ENCODE data around the gene SMIM43.
A peak's percentile ranks its signal among the peaks of the same experiment; 100 is the strongest.

SMIM43 gene

DNA sequence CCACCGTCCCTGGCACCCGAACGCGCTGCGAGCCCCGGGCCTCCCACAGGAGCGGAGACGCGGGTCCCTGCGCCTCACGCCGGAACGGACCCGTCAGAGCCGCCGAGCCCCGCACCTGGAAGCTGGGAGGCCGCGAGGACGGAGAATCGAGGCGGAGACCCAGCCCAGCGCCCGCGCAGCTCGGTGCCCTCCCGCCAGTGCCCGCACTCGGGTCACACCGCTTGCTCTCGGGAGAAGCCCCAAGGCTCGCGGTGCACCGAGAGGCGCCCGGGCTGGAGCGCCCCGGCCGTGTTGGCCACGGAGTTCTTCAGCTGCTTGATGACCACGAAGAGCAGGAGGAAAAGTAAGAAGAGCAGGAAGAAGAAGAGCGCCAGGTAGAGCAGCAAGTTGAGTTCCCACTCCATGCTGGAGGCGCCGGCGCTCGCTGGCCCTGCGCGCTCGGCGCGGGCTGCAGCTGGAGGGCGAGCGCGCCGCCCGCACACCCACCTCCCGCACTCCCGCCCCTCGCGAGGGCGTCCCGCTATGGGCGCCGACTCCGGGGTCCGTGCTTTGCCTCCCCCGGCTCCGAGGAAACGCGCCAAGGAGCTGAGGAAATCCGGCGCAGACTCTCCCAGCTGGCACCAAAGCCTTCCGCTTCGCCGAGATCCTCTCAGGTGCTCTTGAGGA is at the start of gene SMIM43:
Gene SMIM43, minus strand, starts transcription at position 463 of the 666 bp plus-strand sequence. Its CDS starts 59 bp downstream, at position 404.
- no peak for DNase-seq

DNA sequence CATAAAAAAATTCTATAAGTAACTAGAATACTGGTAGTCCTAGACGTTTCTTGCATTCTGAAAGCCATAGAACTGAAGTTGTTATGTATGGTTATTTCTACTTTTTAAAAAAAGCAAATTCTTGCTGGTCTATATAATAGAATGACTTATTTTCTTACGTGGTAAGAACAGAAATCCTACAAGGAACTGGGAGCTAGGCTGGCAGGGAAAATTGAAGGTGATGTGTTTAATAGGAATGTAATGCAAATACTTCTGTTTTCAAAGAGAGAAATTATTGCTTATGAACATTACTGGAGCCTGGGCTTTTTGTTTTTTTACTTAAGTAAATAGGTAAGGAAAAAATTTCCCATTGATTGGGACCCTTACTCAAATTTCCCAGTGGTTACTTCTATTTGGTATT is 49.8 kb upstream of the SMIM43 start:
- DNase-seq: no peak

DNA sequence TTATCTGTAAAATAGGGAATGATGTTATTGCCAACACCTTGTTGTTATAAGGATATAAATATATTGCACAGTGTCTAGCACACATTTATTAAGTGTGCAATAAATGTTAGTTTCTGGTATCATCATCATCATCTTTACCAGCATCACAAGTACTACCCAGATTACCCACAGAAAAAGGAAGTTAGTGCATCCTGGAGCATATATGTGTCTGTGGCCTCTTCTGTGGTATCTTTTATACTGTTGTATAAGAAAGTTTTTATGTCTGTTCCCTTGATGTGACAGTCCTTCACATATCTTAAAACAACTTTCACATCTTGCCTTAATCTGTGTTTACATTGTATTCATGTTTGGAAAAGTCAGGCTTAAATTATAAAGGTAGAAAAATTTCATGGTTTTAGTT is 46.2 kb upstream of the SMIM43 start:
- no peak for DNase-seq

DNA sequence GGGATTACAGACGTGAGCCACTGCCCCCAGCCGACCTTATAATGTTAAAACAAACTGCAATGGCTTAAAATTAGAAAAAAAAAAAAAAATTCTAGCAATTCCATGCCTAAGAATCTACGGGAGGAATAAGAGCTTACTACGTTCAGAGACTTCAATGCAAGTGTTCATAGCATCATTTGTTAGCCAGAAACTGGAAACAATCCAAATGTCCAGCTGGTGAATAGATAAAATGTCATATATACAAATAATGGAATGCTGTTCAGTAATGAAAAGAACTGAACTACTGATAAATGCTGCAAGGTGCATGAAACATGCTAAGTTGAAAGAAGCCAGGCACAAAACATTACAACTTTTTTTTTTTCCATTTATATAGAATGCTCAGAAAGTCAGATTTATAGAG is 41.4 kb upstream of the SMIM43 start:
- no peak for DNase-seq

DNA sequence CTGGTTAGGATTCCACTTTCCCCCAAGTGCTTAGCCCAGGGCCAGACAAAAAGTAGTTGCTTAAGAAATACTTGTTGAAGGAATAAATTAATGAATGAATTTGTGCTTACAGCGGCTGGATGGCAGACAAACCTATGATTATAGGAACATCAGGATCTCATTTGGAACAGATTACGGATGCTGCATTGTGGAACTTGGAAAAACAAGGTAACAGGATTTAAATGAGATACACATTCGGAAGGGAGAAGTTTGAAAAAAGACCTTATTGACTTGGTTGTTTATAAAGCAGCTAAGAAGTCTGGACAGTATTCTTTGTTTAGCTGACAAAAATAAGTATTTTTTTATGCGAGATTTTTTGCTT is 36.7 kb upstream of the SMIM43 start:
- no peak for DNase-seq

DNA sequence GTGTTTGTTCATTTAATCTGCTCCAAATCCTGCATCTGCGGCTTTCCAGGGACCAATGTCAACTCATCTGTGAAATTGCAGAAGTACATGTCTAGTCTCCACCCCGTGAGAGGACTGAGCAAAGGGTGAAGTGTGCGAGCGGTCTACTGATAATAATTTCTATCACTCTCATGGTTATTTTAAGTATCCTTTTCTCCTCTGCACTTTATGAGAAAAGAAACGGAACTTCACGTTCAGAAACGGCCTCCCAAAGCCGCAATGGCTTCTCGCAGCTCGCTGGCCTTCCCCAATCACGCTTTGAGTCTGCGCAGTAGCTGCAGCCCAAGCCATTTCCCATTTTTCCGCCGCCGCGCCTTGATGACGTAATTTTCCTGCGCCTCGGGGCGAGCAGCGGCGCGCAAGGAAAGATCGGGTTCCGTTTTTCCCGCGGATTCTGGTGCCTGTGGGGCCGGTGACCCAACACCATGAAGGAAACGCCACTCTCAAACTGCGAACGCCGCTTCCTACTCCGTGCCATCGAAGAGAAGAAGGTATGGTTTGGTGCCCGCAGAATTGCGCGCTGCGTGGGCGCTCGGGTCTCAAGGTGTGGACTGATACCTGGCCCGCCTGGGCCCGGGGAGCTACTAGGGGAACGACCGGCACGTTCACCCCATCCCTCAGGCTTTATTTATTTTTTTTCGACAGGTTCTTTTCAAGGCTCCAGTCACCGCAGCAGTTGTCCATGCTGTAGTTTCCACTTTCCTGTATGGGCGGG is 36.2 kb upstream of the SMIM43 start, which contains the start of gene EXOSC9:
Gene EXOSC9, plus strand, starts transcription at position 363 of the 754 bp plus-strand sequence. Its CDS starts 102 bp downstream, at position 465.
- peak; percentile 90 to 94 for DNase-seq

DNA sequence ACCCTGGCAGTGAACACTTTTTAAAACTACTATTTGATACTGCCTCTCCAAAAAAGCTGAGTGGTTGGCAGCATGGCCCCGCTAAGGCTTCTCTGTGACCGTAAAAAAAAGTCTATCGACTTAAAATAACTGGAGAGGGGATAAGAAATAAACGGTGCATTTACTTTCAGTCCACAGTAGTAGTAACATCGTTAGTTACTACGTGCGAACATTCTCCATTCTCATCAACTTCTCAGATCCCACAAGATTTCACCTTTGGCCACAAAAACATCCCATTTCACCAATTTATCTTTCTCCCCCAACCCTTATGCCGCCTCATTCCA is 35.6 kb upstream of the SMIM43 start:
- DNase-seq: no peak

DNA sequence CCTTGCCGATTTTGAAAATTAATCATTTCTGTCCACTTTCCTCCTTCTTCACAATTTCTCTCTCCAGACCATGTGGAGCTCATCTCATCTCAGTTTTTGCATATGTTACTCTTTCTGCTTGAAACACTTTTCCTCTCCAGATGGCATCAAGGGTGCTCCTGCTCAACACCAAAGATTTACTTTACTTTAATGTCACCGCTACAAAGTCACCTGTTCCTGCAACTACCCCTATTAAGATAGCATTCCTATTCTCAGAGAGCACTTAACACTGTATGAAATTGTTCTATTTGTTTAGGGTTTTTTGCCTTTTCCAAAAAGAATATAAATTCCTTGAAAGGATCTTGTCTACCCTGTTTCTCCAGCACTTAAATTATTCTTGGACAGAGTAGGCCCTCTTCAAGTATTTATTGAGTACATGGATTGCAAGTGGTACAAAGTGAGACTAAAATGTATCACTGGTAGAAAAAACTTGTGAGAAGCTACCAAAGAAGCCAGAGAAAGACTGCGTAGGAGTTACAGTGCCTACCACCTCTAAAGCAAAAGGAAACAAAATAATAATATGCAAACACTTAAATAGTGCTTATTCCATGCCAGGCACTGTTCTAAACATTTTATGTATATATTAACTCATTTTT is 35.0 kb upstream of the SMIM43 start:
- DNase-seq: no peak

DNA sequence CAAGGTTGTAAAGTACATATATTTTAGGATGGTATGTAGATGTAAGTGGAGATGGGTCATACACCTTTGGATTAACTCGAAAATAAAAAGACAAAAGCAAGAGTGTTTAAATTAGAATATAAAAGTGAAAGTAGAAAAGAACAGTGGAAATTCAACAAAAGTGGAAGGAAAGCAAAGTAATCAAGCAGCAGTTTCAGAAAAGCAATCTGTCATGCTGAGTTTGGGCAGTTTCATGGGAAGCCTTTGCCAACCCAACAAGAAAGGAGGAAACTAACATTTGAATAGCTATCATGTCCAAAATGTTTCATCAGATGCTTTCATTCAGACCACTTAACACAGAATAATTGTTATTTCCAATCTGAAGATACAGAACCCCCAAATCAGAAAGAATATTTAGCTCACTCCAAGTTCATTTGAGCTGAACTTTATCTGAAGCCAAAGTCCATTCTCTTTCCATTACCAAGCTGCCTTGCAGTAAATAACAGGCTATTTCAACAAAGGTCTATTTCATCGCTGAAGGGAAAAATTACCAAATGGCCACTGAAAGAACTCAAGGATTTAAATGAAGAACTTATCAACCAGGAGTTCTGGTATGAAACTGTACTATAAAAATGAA is 34.4 kb upstream of the SMIM43 start:
- DNase-seq: no peak

DNA sequence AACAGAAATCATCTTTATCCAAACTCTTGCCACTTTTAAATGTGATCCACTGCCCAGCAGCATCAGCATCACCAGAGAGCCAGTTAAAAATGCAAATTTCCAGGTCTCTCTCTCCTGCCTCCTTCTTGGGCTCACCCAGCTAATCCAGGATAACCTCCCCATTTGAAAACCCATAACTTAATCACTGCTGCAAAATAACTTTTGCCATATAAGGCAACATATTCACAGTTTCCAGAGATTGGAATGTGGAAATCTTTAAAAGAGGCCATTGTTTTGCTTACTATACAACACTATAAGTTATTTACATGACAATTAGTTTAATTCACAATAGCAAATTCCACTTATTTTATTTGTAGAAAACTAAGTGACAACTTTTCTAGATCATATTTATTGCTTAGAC is 31.3 kb upstream of the SMIM43 start:
- no peak for DNase-seq

DNA sequence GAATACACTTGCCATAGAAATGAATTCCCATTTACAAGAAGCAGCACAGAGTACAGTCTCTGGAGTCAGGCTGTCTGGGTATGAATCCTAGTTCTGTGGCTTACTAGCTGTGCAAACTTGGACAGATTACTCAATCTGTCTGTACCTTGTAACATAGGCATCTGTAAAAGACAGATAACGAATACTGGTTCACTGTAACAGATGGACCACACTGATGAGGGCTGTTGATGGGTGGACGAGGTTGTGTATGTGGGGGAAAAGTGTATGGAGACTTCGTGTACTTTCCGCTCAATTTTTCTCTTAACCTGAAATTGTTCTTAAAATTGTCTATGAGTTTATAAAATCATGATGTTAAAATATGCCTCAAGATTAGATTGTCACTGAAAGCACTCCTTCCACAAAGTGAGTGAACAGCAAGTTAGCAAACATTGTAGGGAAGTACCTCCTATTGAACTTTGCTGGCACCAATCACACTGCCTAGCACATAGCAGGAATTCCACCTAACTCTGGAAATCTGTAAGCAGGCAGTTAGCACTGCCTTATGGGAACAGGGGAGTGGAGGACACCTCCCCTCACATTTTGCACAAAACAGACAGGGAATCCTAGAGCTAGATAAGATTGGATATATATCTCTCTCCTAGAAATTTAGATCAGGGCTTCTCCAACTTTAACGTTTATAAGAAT is 29.7 kb upstream of the SMIM43 start:
- no peak for DNase-seq

DNA sequence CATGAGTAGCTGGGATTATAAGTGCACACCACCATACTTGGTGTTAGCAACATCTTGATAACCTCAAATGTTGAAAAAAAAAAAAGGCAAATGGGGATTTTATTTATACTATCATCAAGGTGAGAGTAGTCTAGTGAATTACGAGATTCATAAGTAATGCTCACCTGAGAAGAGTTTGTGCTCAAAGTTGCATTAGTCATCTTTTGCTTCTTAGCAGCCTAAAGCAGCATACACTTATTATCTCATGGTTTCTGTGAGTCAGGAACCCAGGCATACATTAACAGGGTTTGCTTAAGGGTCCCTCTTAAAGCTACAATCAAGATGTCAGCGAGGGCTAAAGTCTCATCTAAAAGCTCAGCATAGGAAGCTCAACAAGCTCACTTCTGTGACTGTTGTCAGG is 28.0 kb upstream of the SMIM43 start:
- DNase-seq: no peak

DNA sequence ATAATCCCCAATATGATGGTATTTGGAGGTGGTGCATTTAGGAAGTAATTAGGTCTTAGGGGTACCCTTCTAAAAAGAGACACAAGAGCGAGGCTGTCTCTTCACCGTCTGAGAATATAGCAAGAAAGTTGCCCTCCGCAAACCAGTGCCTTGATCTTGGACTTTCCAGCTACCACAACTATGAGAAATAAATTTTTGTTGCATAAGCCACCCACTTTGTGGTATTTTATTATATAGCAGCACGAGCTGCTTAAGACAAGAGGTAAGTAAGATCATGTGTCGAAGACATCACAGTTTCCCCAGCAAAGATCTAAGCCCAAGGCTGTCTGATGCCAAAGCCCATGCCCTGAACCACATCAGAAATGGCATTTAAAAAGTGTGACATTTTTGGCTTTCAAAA is 26.5 kb upstream of the SMIM43 start:
- DNase-seq: no peak

DNA sequence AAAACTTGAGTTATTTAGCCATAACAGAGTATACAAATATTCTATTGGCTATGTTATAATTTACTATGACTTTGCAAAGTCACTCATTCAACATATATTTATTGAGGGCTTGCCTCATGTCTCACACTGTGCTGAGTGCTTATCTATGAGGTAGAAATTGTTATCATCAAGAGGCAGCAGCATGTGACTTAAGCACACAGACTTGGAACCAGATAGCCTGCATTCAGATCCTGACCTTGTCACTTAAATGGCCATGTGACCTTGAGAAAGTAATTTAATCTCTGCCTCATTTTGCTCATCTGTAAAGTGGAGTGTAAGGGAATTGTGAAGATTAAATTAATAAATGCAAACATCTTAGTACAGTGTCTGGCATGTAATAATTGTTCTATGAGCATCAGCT is 26.0 kb upstream of the SMIM43 start:
- no peak for DNase-seq

DNA sequence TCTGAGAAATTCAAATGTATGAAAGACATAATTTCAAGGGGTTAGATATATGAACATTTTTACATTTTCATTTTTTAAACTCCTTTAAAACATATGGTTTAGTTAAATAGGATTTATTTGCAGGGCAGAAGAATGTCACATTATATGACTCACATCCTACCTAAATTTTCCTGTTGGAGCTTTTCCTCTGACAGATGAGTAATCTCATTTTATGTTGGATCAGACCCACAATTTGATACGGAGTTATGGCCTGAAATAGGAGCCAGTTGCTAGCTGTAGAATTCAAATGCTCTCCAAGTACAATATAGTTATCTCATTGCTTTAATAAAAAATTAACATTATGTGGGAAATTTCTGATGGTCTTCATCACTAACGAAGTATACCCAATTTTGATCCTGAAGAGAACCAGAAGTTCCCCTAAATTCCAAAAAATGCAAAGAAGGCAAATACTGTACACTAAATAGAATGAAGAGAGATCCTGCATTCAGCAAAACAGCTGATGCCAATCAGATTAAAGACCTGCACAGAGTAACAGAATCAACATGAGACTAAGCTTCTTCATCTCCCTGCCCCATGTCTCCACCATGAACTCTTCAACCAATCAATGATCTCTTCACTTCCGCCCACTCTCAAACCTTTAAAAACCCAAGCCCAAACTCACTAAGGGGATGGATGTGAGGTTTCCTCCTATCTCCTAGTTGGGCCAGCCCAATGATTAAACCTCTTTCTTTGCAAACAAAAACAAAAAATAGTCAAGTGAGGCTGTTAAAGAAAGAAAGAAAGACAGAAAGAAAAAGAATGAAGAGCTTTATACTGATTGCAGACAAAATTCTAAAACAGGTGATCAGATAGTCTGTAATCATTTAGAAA is 25.2 kb upstream of the SMIM43 start:
- DNase-seq: no peak

DNA sequence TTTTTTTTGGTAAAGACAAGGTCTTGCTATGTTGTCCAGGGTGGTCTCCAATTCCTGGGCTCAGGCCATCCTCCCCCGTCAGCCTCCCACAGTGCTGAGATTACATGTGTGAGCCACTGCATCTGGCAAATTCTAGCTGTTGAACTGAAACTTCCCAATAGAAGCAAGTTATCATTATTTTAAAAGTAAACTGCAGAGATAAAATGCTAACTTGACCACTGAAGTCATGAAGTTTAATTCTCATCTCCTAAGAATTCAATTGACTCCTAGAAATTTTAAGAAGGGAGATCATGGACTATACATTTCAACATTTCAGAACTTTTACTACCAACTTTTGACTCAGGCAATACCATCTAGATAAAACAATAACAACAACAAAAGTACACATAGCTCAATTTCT is 24.5 kb upstream of the SMIM43 start:
- no peak for DNase-seq

DNA sequence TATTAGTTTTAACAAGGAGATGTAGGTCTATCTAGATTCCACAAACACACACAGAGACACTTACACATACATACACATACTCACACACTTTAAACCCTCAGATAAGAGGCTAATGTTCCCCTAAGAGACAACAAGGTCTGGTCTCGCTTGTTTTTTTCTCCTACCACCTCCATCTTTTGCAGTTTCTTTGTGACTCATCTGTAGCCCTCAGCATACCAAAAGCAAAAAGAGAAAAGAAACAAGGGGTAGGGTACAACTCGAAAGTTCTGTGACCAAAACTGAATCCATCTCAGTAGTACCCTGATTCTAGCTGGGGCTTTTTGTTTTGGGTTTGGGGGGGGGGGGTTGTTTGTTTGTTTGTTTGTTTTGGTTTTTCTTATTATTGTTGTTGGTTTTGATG is 23.9 kb upstream of the SMIM43 start:
- no peak for DNase-seq

DNA sequence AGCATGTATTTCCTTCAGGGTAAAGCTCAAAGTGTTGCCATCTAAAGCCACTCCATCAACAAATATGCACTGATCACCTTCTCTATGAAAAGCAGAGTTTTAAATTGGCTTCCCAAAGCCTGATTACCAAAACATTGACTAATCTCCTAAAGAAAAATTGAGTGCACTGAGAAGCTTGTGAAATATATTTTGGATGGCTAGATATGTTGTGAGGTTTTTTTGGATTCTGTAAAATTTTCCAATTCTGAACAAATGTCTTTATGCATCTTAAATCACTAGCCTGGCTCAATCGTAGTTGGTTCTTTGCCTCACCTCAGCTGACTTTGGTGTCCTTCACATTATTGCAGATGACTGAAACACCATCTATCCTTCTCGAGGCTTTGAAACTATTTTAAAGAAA is 21.3 kb upstream of the SMIM43 start:
- no peak for DNase-seq

DNA sequence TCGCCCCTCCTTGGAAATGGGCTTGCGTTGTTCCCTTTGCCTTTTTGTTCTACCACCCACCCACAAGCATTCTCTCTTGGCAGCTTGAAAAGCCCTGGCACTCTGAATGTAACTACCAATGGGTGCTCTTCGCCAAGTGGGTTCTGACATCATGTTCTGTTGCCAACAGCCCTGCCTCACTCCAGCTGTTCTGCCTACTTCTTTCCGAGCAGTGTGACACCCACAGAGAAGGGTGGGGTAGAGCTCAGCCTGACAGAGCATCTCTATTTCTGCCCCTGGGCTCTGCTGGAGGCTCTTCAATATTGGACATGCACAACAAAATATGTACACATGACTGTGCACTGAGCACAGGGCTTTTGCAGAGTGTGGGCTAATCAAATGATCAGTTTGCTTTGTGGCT is 20.5 kb upstream of the SMIM43 start:
- no peak for DNase-seq

DNA sequence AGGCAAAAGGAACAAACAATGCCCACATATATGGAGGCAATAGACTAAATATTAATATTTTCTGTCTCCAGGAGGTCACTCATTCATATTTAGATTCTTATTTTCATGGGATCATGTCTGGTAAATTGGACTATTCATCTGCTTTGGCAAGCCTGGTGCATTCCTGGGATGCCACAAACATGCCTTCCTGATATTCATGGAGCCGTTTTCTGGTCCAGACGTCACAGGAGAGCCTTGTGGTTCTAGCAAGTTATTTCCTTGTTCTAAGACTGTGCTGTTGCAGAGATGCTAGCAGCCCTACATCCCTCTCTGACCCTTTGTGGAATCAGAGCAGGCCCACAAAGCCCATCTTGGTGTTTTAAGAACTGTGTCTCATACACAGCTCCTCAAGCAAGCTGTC is 20.0 kb upstream of the SMIM43 start:
- no peak for DNase-seq

DNA sequence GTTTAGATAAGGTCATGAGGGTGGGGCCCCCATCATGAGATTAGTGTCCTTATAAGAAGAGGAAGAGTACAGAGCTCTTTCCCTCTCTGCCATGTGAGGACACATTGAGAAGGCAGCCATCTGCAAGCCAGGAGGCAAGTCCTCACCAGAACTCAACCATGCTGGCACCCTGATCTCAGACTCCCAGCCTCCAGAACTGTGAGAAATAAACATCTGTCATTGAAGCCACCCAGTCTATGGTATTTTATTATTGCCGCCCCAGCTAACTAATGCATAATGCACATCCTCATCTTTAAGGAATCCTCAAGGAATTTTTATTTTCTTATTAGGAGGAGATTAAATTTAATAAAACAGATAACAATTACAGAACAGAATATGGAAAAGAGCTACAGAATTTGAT is 19.4 kb upstream of the SMIM43 start:
- DNase-seq: no peak

DNA sequence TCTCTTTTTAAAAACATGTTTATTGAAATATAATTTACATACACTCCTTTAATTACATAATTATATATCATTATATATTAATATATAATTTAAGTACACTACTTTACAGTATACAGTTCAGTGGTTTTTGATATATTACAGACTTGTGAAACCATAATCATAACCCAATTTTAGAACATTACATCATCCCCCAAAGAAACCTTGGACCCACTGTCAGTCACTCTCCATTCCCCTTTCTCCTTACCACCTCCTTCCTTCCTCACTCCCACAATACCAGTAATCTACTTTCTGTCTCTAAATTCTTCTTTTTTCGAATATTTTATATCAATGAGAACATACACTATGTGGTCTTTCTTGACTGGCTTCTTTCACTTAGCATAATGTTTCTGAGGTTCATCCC is 18.2 kb upstream of the SMIM43 start:
- no peak for DNase-seq
